Measurements from ENCODE around the gene IFTAP.

GRCh38 chr11:36689442-36689841 is 95.1 kb downstream of the IFTAP start:
- TF ChIP-seq GATA3 (IDR thresholded peaks at IDR 0.05; ENCODE audit: low read depth, low read length) (no peak), GATA2 (IDR thresholded peaks at IDR 0.05; ENCODE audit: low read depth, low read length) (no peak)

All from SH-SY5Y (cell line).